GM23338 (cell line): ENCODE data around the gene KCNIP1.

ENCODE experiments used
- CREB1 ChIP-seq: fragments of 250-450 bp; sonication (Bioruptor Pico); IDR thresholded peaks from 2 replicates; pipeline ENCODE4 v1.5.0; 2020; ENCODE audit warnings: low read depth, mild to moderate bottlenecking, moderate library complexity
- CTCF ChIP-seq, 2 experiments: fragments of 200-600 bp in 1 of 2; sonication (generic) in 1 of 2; conservative IDR thresholded peaks; 2 replicates each; pipeline versions ENCODE4 v1.5.1 to v1.6.1; 2016 to 2017; ENCODE audit warnings: antibody characterized with exemption in 2 of 2, low read depth in 2 of 2, mild to moderate bottlenecking in 2 of 2, moderate library complexity in 1 of 2
- ETS1 ChIP-seq: IDR thresholded peaks from 2 replicates; pipeline ENCODE4 v1.6.1; 2016; ENCODE audit warnings: antibody characterized with exemption
- EZH2 ChIP-seq: fragments of 200-600 bp; sonication (generic); IDR thresholded peaks from one replicate; pipeline ENCODE4 v1.8.0; 2017; ENCODE audit warnings: antibody characterized with exemption, mild to moderate bottlenecking, low read depth; ENCODE audit not compliant: unreplicated experiment
- EZH2phosphoT487 ChIP-seq: fragments of 200-600 bp; sonication (generic); IDR thresholded peaks from one replicate; pipeline ENCODE4 v1.8.1; 2018; ENCODE audit warnings: antibody characterized with exemption; ENCODE audit not compliant: unreplicated experiment
- POLR2AphosphoS5 ChIP-seq: IDR thresholded peaks from 2 replicates; pipeline ENCODE4 v1.6.1; 2016; ENCODE audit warnings: antibody characterized with exemption, low read depth
- STAT1 ChIP-seq: IDR thresholded peaks from one replicate; pipeline ENCODE4 v1.6.1; 2016; ENCODE audit warnings: antibody characterized with exemption; ENCODE audit not compliant: unreplicated experiment
- ZNF114 ChIP-seq: fragments of 250-450 bp; sonication (Bioruptor Pico); IDR thresholded peaks from 2 replicates; pipeline ENCODE4 v1.5.0; 2020; ENCODE audit warnings: mild to moderate bottlenecking, moderate library complexity
- ZNF331 ChIP-seq: fragments of 250-450 bp; sonication (Bioruptor Pico); IDR thresholded peaks from 2 replicates; pipeline ENCODE4 v1.5.0; 2020; ENCODE audit warnings: low read depth, mild to moderate bottlenecking, moderate library complexity
- TF ChIP-seq, protein P1 (sequence below): IDR thresholded peaks from one replicate; pipeline ENCODE4 v1.6.1; 2018; ENCODE audit warnings: antibody characterized with exemption; ENCODE audit not compliant: unreplicated experiment
- TF ChIP-seq, protein P2 (sequence below): fragments of 250-450 bp; sonication (Bioruptor Pico); IDR thresholded peaks from 2 replicates; pipeline ENCODE4 v1.5.0; 2020; ENCODE audit warnings: mild to moderate bottlenecking, moderate library complexity

DNA sequence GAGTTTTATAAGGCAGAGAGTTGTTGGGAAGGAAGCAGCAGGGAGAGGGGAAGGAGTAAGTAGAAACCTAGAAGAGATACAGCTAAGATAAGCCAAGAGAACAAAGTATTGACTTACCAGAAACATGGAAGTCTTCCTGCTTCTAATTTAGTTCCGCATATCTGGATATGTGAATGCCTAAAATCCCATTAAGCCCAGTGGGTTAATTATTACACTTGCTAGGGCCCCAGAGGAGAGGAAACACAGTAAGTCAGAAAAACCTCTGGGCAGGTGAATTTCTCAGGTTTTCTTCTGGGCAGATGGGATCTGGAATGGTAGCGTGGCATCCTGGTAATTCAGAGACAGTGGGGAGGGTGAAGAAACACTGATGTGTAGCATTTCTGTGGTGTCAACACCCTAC, 175.0 kb downstream of the KCNIP1 start:
- TF ChIP-seq CTCF (conservative IDR thresholded peaks at IDR 0.05; ENCODE audit: low read depth in 2 of 2) (no peak), EZH2phosphoT487 (no peak), POLR2AphosphoS5 (no peak), CREB1 (CRISPR knock-in tag) (no peak), STAT1 (no peak), EZH2 (no peak), ETS1 (no peak), ZNF331 (CRISPR knock-in tag) (no peak), ZNF114 (no peak)
- TF ChIP-seq, protein P1, sequence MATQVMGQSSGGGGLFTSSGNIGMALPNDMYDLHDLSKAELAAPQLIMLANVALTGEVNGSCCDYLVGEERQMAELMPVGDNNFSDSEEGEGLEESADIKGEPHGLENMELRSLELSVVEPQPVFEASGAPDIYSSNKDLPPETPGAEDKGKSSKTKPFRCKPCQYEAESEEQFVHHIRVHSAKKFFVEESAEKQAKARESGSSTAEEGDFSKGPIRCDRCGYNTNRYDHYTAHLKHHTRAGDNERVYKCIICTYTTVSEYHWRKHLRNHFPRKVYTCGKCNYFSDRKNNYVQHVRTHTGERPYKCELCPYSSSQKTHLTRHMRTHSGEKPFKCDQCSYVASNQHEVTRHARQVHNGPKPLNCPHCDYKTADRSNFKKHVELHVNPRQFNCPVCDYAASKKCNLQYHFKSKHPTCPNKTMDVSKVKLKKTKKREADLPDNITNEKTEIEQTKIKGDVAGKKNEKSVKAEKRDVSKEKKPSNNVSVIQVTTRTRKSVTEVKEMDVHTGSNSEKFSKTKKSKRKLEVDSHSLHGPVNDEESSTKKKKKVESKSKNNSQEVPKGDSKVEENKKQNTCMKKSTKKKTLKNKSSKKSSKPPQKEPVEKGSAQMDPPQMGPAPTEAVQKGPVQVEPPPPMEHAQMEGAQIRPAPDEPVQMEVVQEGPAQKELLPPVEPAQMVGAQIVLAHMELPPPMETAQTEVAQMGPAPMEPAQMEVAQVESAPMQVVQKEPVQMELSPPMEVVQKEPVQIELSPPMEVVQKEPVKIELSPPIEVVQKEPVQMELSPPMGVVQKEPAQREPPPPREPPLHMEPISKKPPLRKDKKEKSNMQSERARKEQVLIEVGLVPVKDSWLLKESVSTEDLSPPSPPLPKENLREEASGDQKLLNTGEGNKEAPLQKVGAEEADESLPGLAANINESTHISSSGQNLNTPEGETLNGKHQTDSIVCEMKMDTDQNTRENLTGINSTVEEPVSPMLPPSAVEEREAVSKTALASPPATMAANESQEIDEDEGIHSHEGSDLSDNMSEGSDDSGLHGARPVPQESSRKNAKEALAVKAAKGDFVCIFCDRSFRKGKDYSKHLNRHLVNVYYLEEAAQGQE = no peak
- TF ChIP-seq, protein P2, sequence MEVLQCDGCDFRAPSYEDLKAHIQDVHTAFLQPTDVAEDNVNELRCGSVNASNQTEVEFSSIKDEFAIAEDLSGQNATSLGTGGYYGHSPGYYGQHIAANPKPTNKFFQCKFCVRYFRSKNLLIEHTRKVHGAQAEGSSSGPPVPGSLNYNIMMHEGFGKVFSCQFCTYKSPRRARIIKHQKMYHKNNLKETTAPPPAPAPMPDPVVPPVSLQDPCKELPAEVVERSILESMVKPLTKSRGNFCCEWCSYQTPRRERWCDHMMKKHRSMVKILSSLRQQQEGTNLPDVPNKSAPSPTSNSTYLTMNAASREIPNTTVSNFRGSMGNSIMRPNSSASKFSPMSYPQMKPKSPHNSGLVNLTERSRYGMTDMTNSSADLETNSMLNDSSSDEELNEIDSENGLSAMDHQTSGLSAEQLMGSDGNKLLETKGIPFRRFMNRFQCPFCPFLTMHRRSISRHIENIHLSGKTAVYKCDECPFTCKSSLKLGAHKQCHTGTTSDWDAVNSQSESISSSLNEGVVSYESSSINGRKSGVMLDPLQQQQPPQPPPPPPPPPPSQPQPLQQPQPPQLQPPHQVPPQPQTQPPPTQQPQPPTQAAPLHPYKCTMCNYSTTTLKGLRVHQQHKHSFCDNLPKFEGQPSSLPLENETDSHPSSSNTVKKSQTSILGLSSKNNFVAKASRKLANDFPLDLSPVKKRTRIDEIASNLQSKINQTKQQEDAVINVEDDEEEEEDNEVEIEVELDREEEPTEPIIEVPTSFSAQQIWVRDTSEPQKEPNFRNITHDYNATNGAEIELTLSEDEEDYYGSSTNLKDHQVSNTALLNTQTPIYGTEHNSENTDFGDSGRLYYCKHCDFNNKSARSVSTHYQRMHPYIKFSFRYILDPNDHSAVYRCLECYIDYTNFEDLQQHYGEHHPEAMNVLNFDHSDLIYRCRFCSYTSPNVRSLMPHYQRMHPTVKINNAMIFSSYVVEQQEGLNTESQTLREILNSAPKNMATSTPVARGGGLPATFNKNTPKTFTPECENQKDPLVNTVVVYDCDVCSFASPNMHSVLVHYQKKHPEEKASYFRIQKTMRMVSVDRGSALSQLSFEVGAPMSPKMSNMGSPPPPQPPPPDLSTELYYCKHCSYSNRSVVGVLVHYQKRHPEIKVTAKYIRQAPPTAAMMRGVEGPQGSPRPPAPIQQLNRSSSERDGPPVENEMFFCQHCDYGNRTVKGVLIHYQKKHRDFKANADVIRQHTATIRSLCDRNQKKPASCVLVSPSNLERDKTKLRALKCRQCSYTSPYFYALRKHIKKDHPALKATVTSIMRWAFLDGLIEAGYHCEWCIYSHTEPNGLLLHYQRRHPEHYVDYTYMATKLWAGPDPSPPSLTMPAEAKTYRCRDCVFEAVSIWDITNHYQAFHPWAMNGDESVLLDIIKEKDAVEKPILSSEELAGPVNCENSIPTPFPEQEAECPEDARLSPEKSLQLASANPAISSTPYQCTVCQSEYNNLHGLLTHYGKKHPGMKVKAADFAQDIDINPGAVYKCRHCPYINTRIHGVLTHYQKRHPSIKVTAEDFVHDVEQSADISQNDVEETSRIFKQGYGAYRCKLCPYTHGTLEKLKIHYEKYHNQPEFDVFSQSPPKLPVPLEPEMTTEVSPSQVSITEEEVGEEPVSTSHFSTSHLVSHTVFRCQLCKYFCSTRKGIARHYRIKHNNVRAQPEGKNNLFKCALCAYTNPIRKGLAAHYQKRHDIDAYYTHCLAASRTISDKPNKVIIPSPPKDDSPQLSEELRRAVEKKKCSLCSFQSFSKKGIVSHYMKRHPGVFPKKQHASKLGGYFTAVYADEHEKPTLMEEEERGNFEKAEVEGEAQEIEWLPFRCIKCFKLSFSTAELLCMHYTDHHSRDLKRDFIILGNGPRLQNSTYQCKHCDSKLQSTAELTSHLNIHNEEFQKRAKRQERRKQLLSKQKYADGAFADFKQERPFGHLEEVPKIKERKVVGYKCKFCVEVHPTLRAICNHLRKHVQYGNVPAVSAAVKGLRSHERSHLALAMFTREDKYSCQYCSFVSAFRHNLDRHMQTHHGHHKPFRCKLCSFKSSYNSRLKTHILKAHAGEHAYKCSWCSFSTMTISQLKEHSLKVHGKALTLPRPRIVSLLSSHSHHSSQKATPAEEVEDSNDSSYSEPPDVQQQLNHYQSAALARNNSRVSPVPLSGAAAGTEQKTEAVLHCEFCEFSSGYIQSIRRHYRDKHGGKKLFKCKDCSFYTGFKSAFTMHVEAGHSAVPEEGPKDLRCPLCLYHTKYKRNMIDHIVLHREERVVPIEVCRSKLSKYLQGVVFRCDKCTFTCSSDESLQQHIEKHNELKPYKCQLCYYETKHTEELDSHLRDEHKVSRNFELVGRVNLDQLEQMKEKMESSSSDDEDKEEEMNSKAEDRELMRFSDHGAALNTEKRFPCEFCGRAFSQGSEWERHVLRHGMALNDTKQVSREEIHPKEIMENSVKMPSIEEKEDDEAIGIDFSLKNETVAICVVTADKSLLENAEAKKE = no peak
